Liver (tissue), 9 donors: ENCODE results near the gene SLC35B4. TPM values are rescaled to one million over a fixed set of nuclear protein-coding genes. Genes with fewer than 3 reads are reported as not detected.

Experiments
- DNase-seq: peaks from one replicate; pipeline ENCODE4 v3.0.0-alpha.2; 2017; ENCODE audit warnings: low spot score
- H3K27ac ChIP-seq, 2 donors: one replicate each; pipeline ENCODE4 v1.7.0; 2013; ENCODE audit warnings: inconsistent platforms in 2 of 2, low read length in 2 of 2, control low read depth in 1 of 2, low read depth in 1 of 2, mild to moderate bottlenecking in 1 of 2
- H3K27me3 ChIP-seq, 4 donors: one replicate each; pipeline versions ENCODE4 v1.6.1 to v1.7.0; 2013; ENCODE audit warnings: low read length in 3 of 4, inconsistent platforms in 1 of 4, mild to moderate bottlenecking in 1 of 4, moderate library complexity in 1 of 4; ENCODE audit not compliant: control insufficient read depth in 4 of 4, insufficient read depth in 4 of 4
- H3K36me3 ChIP-seq, 4 donors: one replicate each; pipeline versions ENCODE4 v1.6.1 to v1.7.0; 2013; ENCODE audit warnings: low read length in 3 of 4, mild to moderate bottlenecking in 3 of 4, low read depth in 1 of 4, moderate library complexity in 1 of 4; ENCODE audit not compliant: control insufficient read depth in 4 of 4, insufficient read depth in 3 of 4
- H3K4me1 ChIP-seq, 4 donors: one replicate each; pipeline versions ENCODE4 v1.6.1 to v1.7.0; 2013; ENCODE audit warnings: low read length in 3 of 4, mild to moderate bottlenecking in 3 of 4, moderate library complexity in 1 of 4; ENCODE audit not compliant: control insufficient read depth in 4 of 4, insufficient read depth in 4 of 4
- H3K4me3 ChIP-seq, 3 donors: one replicate each; pipeline versions ENCODE4 v1.6.1 to v1.7.0; 2013; ENCODE audit warnings: low read length in 3 of 3, control low read depth in 1 of 3, low read depth in 1 of 3, mild to moderate bottlenecking in 1 of 3
- H3K9ac ChIP-seq, 2 donors: one replicate each; pipeline ENCODE4 v1.7.0; 2013; ENCODE audit warnings: low read length in 2 of 2, mild to moderate bottlenecking in 2 of 2, moderate library complexity in 2 of 2, control low read depth in 1 of 2, low read depth in 1 of 2
- H3K9me3 ChIP-seq, 4 donors: one replicate each; pipeline versions ENCODE4 v1.6.1 to v1.7.0; 2013; ENCODE audit warnings: low read length in 3 of 4; ENCODE audit not compliant: control insufficient read depth in 4 of 4
- CTCF ChIP-seq: fragments of 150-350 bp; IDR thresholded peaks from 2 replicates; pipeline ENCODE4 v1.5.1; 2017; ENCODE audit warnings: improper control_type of control experiment, low read depth, low read length; ENCODE audit not compliant: missing input control
- EGR1 ChIP-seq, 2 donors: IDR thresholded peaks; 2 replicates each; pipeline ENCODE4 v1.6.1; 2016 to 2018; ENCODE audit warnings: antibody characterized with exemption in 2 of 2, low read depth in 2 of 2
- FOXA1 ChIP-seq: IDR thresholded peaks from 2 replicates; pipeline ENCODE4 v1.6.1; 2016; ENCODE audit warnings: antibody characterized with exemption
- FOXA2 ChIP-seq: IDR thresholded peaks from 2 replicates; pipeline ENCODE4 v1.6.1; 2016; ENCODE audit warnings: antibody characterized with exemption
- GABPA ChIP-seq, 2 donors: IDR thresholded peaks in 1 of 2; conservative IDR thresholded peaks in 1 of 2; 2 replicates each; pipeline ENCODE4 v1.6.1; 2016; ENCODE audit warnings: antibody characterized with exemption in 2 of 2, mild to moderate bottlenecking in 1 of 2, moderate library complexity in 1 of 2
- HNF4G ChIP-seq: IDR thresholded peaks from 2 replicates; pipeline ENCODE4 v1.6.1; 2016; ENCODE audit warnings: antibody characterized with exemption
- JUND ChIP-seq, 2 donors: IDR thresholded peaks; 2 replicates each; pipeline ENCODE4 v1.6.1; 2016; ENCODE audit warnings: antibody characterized with exemption in 2 of 2
- MAX ChIP-seq: IDR thresholded peaks from 2 replicates; pipeline ENCODE4 v1.6.1; 2016; ENCODE audit warnings: antibody characterized with exemption
- NR2F2 ChIP-seq: IDR thresholded peaks from 2 replicates; pipeline ENCODE4 v1.6.1; 2016; ENCODE audit warnings: antibody characterized with exemption
- RAD21 ChIP-seq, 2 donors: IDR thresholded peaks; 2 replicates each; pipeline ENCODE4 v1.6.1; 2016; ENCODE audit warnings: antibody characterized with exemption in 2 of 2, mild to moderate bottlenecking in 2 of 2
- RXRA ChIP-seq, 2 donors: IDR thresholded peaks; 2 replicates each; pipeline ENCODE4 v1.6.1; 2017 to 2018; ENCODE audit warnings: antibody characterized with exemption in 2 of 2, mild to moderate bottlenecking in 1 of 2
- SP1 ChIP-seq: IDR thresholded peaks from 2 replicates; pipeline ENCODE4 v1.6.1; 2018; ENCODE audit warnings: antibody characterized with exemption, mild to moderate bottlenecking
- TAF1 ChIP-seq: conservative IDR thresholded peaks from 2 replicates; pipeline ENCODE4 v1.6.1; 2016; ENCODE audit warnings: antibody characterized with exemption, mild to moderate bottlenecking
- YY1 ChIP-seq: IDR thresholded peaks from 2 replicates; pipeline ENCODE4 v1.6.1; 2016; ENCODE audit warnings: antibody characterized with exemption, mild to moderate bottlenecking
- ZBTB33 ChIP-seq: IDR thresholded peaks from 2 replicates; pipeline ENCODE4 v1.6.1; 2016; ENCODE audit warnings: antibody characterized with exemption
- WGBS: extraction: QIAGEN DNeasy Blood & Tissue Kit; methylation state at CpG from one replicate; pipeline ENCODE4 v1.1.7; 2013; 5-methylcytosine and 5-hydroxymethylcytosine counted together
- polyA plus RNA-seq, 2 donors: library from polyadenylated mRNA; stranded (reverse) in 1 of 2; unstranded in 1 of 2; fragments of 200-250 nt in 1 of 2; fragments of >200 nt in 1 of 2; fragmentation: Nextera tagmentation in 1 of 2; extraction: Ambion mirVana in 1 of 2; gene quantifications; one replicate each; pipeline versions ENCODE4 v1.2.1 to v1.2.3, GENCODE V29; 2013 to 2015
- total RNA-seq, 2 donors: library from RNA; depleted of rRNA; stranded (reverse); fragments of >200 nt; gene quantifications; one replicate each; pipeline ENCODE4 v1.2.3, GENCODE V29; 2014
- donor health status: healthy.
- donor health status: healthy.
- donor health status: healthy.
- donor health status: healthy.
- donor health status: healthy.

SLC35B4 gene
- total and polyA plus RNA-seq, 4 donors = 5.7 to 17.7 (median 8.9) TPM

- TF ChIP-seq HNF4G = no peak
- peak in 1 of 2 donors; percentile 8 for TF ChIP-seq RXRA (IDR thresholded peaks at IDR 0.05)
- no peak for TF ChIP-seq GABPA (IDR thresholded peaks at IDR 0.05 in 1 of 2, conservative IDR thresholded peaks at IDR 0.05 in 1 of 2)
- TF ChIP-seq ZBTB33 = no peak
- Histone ChIP-seq H3K27ac (peak overlapping the region; percentile 69 to 88), H3K27me3 (no peaks in the 10 kb centered on the region), H3K9me3 (no peaks in the 10 kb centered on the region), H3K9ac (no peak overlapping the region), H3K4me3 (no peak overlapping the region), H3K4me1 (peaks cover 16 to 75% (median 47%) of the 10 kb centered on the region in 4 donors), H3K36me3 (no peaks in the 10 kb centered on the region)
- WGBS = 74% methylated on average over 6 of the region's 6 CpGs
- DNase-seq = no peak
Observed at GRCh38 chr7:134365341-134366054, 48.8 kb upstream of the SLC35B4 start.

GRCh38 chr7:134364619-134365037 is 47.9 kb upstream of the SLC35B4 start:
- Histone ChIP-seq H3K9me3 (no peaks in the 10 kb centered on the region), H3K4me3 (no peak overlapping the region), H3K4me1 (peaks cover 16 to 77% (median 51%) of the 10 kb centered on the region in 4 donors), H3K9ac (no peak overlapping the region), H3K36me3 (no peaks in the 10 kb centered on the region), H3K27ac (peak overlapping the region; percentile 69 to 88), H3K27me3 (no peaks in the 10 kb centered on the region)
- no peak for DNase-seq
- peak in 1 of 2 donors; percentile 13 for TF ChIP-seq JUND (IDR thresholded peaks at IDR 0.05)
- no peak for TF ChIP-seq EGR1 (IDR thresholded peaks at IDR 0.05; ENCODE audit: low read depth in 2 of 2)
- no peak for TF ChIP-seq RXRA (IDR thresholded peaks at IDR 0.05)
- TF ChIP-seq CTCF = no peak
- TF ChIP-seq RAD21 (IDR thresholded peaks at IDR 0.05) = no peak
- no peak for TF ChIP-seq NR2F2
- no peak for TF ChIP-seq SP1
- peak; percentile 25 for TF ChIP-seq YY1

- H3K4me1 ChIP-seq = peaks cover 10 to 77% (median 47%) of the 10 kb centered on the region in 4 donors
- H3K4me3 ChIP-seq = no peak overlapping the region
- 35% methylated on average over 8 of the region's 8 CpGs for WGBS
- no peaks in the 10 kb centered on the region for H3K9me3 ChIP-seq
- no peak overlapping the region for H3K9ac ChIP-seq
- peak overlapping the region; percentile 89 to 95 for H3K27ac ChIP-seq
- no peak for DNase-seq
- no peaks in the 10 kb centered on the region for H3K36me3 ChIP-seq
- H3K27me3 ChIP-seq = no peaks in the 10 kb centered on the region
- TF ChIP-seq CTCF (no peak), MAX (peak; percentile 46), HNF4G (peak; percentile 16), FOXA1 (no peak), SP1 (peak; percentile 84), JUND (IDR thresholded peaks at IDR 0.05) (peak; percentile 50 to 60), GABPA (IDR thresholded peaks at IDR 0.05 in 1 of 2, conservative IDR thresholded peaks at IDR 0.05 in 1 of 2) (no peak), FOXA2 (peak; percentile 53), TAF1 (no peak)
Observed at GRCh38 chr7:134362587-134363483, 46.1 kb upstream of the SLC35B4 start.
